K562 (cell line): Measurements from ENCODE around the gene MPPED2. TPM values are rescaled to one million over a fixed set of nuclear protein-coding genes. Genes with fewer than 3 reads are reported as not detected.

Experiments
- CC2D1A ChIP-seq: fragments of 450-650 bp; IDR thresholded peaks from 2 replicates; pipeline ENCODE4 v1.6.1; 2017; ENCODE audit warnings: mild to moderate bottlenecking
- ERF ChIP-seq: fragments of 450-650 bp; formaldehyde crosslinking; IDR thresholded peaks from 2 replicates; pipeline ENCODE4 v1.4.0; 2020; ENCODE audit warnings: mild to moderate bottlenecking, mixed read lengths
- FOXK2 ChIP-seq, 2 experiments: fragments of 450-650 bp; IDR thresholded peaks in 1 of 2; conservative IDR thresholded peaks in 1 of 2; 2 replicates each; pipeline ENCODE4 v1.6.1; 2016; ENCODE audit warnings: low read depth in 2 of 2, mild to moderate bottlenecking in 1 of 2
- GTF2A2 ChIP-seq: IDR thresholded peaks from 2 replicates; pipeline ENCODE4 v1.6.1; 2016; ENCODE audit warnings: mild to moderate bottlenecking, missing genetic modification characterization, missing compliant biosample characterization
- JUND ChIP-seq, 2 experiments: IDR thresholded peaks; 2 replicates in 1 of 2; 3 replicates in 1 of 2; pipeline ENCODE4 v1.6.1; 2011; ENCODE audit warnings: borderline replicate concordance in 2 of 2, low read depth in 2 of 2, low read length in 2 of 2, improper control_type of control experiment in 1 of 2, missing biosample characterization in 1 of 2, missing genetic modification characterization in 1 of 2, missing genetic modification reagents in 1 of 2
- MYNN ChIP-seq, 2 experiments: sonication (generic); formaldehyde crosslinking in 1 of 2; IDR thresholded peaks; 2 replicates each; pipeline versions ENCODE4 v1.5.0 to v1.6.1; 2016 to 2020; ENCODE audit warnings: antibody characterized with exemption in 1 of 2, missing genetic modification reagents in 1 of 2
- RBM39 ChIP-seq: fragments of 200-400 bp; formaldehyde crosslinking; optimal IDR thresholded peaks from 2 replicates; pipeline ENCODE3; 2018; ENCODE audit warnings: low read depth, low read length
- polyA plus RNA-seq, 8 experiments: library from polyadenylated mRNA; depleted of rRNA in 4 of 8; stranded (reverse) in 5 of 8; unstranded in 3 of 8; fragments of >200 nt; fragmentation: Nextera tagmentation in 2 of 8; fragmentation: Illumina TruSeq in 1 of 8; extraction: Ambion mirVana in 2 of 8; extraction: Trizol in 1 of 8; gene quantifications; 2 replicates each; pipeline versions ENCODE4 v1.2.1 to v1.2.3, GENCODE V29; 2011 to 2014; ENCODE audit warnings: inconsistent platforms in 1 of 8, missing spikeins in 1 of 8
- total RNA-seq, 7 experiments: library from RNA; depleted of rRNA in 6 of 7; stranded (reverse); fragments of >200 nt in 6 of 7; fragmentation: Illumina TruSeq in 2 of 7; extraction: Trizol in 2 of 7; gene quantifications; 2 replicates each; pipeline versions ENCODE4 v1.2.1 to v1.2.3, GENCODE V29; 2011 to 2021; ENCODE audit warnings: low replicate concordance in 1 of 7
- TF ChIP-seq, protein P1 (sequence below): fragments of 150-350 bp; conservative IDR thresholded peaks from 2 replicates; pipeline ENCODE4 v1.6.1; 2014; ENCODE audit warnings: low read length
- TF ChIP-seq, protein P2 (sequence below): fragments of 450-650 bp; IDR thresholded peaks from 2 replicates; pipeline ENCODE4 v1.6.1; 2016; ENCODE audit warnings: low read depth, mild to moderate bottlenecking, moderate library complexity

The MPPED2 gene
- total and polyA plus RNA-seq, 9 of the 15 experiments (the other 6 are each of a cell fraction or from before 2014, with no cell fraction given) = not detected

DNA sequence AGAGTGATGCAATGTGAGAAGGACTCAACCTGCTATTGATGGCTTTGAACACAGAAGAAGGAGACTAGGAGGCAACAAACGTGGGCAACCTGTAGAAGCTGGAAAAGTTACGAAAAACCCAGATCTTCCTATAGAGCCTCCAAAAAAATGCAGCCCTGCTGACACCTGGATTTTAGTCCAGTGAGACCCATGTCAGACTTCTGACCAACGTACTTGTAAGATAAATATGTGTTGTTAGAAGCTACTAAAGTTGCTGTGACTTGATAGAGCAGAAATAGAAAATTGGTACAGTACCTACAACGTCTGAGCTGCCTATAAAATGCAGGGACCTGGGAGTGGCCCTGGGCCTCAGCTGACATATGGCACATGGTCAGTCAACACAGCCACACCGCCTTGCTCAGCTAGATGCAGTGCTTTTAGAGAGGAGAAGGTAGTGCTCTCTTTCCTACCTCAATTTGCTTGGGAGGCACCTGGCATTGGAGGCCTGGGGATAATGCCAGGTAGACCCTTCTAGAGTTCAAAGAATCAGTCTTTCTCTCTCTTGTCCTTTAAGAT lies 165.8 kb downstream of the MPPED2 start (continued):
- TF ChIP-seq, protein P1, sequence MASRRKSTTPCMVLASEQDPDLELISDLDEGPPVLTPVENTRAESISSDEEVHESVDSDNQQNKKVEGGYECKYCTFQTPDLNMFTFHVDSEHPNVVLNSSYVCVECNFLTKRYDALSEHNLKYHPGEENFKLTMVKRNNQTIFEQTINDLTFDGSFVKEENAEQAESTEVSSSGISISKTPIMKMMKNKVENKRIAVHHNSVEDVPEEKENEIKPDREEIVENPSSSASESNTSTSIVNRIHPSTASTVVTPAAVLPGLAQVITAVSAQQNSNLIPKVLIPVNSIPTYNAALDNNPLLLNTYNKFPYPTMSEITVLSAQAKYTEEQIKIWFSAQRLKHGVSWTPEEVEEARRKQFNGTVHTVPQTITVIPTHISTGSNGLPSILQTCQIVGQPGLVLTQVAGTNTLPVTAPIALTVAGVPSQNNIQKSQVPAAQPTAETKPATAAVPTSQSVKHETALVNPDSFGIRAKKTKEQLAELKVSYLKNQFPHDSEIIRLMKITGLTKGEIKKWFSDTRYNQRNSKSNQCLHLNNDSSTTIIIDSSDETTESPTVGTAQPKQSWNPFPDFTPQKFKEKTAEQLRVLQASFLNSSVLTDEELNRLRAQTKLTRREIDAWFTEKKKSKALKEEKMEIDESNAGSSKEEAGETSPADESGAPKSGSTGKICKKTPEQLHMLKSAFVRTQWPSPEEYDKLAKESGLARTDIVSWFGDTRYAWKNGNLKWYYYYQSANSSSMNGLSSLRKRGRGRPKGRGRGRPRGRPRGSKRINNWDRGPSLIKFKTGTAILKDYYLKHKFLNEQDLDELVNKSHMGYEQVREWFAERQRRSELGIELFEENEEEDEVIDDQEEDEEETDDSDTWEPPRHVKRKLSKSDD = no peak
- no peak for TF ChIP-seq JUND (IDR thresholded peaks at IDR 0.05; ENCODE audit: borderline replicate concordance, low read depth, low read length)
- TF ChIP-seq JUND (tag; IDR thresholded peaks at IDR 0.05; ENCODE audit: borderline replicate concordance, low read depth, low read length) = no peak
- TF ChIP-seq MYNN (IDR thresholded peaks at IDR 0.05) = no peak
- no peak for TF ChIP-seq MYNN (CRISPR knock-in tag; IDR thresholded peaks at IDR 0.05)
- no peak for TF ChIP-seq FOXK2 (conservative IDR thresholded peaks at IDR 0.05 in 1 of 2, IDR thresholded peaks at IDR 0.05 in 1 of 2; ENCODE audit: low read depth in 2 of 2)
- no peak for TF ChIP-seq ERF (CRISPR knock-in tag)
- no peak for TF ChIP-seq RBM39
- no peak for TF ChIP-seq CC2D1A
- TF ChIP-seq, protein P2, sequence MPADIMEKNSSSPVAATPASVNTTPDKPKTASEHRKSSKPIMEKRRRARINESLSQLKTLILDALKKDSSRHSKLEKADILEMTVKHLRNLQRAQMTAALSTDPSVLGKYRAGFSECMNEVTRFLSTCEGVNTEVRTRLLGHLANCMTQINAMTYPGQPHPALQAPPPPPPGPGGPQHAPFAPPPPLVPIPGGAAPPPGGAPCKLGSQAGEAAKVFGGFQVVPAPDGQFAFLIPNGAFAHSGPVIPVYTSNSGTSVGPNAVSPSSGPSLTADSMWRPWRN = no peak
- no peak for TF ChIP-seq GTF2A2 (tag)
